A673 (cell line): ENCODE results near the gene HECW1. TPM values are rescaled to one million over a fixed set of nuclear protein-coding genes. Genes with fewer than 3 reads are reported as not detected.

ENCODE experiments used
- BruUV-seq: library from RNA; stranded (reverse); fragments of 400-500 nt; replicated peaks from 2 replicates; lab custom pipeline; 2021; lab: Mats Ljungman, UMichigan
- CTCF ChIA-PET: fragments of 300-600 bp; sonication (Branson Sonifier 250); formaldehyde crosslinking; loops from one replicate; lab custom pipeline; 2022; ENCODE audit warnings: antibody characterized with exemption; lab: Charles Lee
- POLR2A ChIA-PET: fragments of 300-600 bp; sonication (Branson Sonifier 250); formaldehyde crosslinking; loops from one replicate; lab custom pipeline; 2022; ENCODE audit warnings: antibody characterized with exemption; ENCODE audit not compliant: low non-redundant PET; lab: Charles Lee
- DNase-seq: peaks from one replicate; pipeline ENCODE4 v3.0.0-alpha.2; 2015; ENCODE audit warnings: low spot score
- H3K27ac ChIP-seq: fragments of 200-600 bp; sonication (generic); 2 replicates; pipeline ENCODE4 v1.5.1; 2016; ENCODE audit warnings: mixed run types, low read depth, mild to moderate bottlenecking, mixed read lengths, antibody characterized with exemption, low read length; ENCODE audit not compliant: poor library complexity, severe bottlenecking
- H3K27me3 ChIP-seq: fragments of 200-600 bp; sonication (generic); replicated peaks from 2 replicates; pipeline ENCODE4 v1.6.1; 2017; ENCODE audit warnings: mixed run types, low read depth, mild to moderate bottlenecking, mixed read lengths, antibody characterized with exemption, low read length; ENCODE audit not compliant: insufficient read depth, poor library complexity
- H3K36me3 ChIP-seq: fragments of 200-600 bp; sonication (generic); 2 replicates; pipeline ENCODE4 v1.6.1; 2016; ENCODE audit warnings: mixed run types, mild to moderate bottlenecking, mixed read lengths, antibody characterized with exemption, low read length; ENCODE audit not compliant: insufficient read depth, poor library complexity, severe bottlenecking
- H3K4me1 ChIP-seq: fragments of 200-600 bp; sonication (generic); 2 replicates; pipeline ENCODE4 v1.6.1; 2017; ENCODE audit warnings: mixed run types, mild to moderate bottlenecking, mixed read lengths, antibody characterized with exemption, low read length; ENCODE audit not compliant: insufficient read depth, poor library complexity, severe bottlenecking
- H3K4me3 ChIP-seq: fragments of 200-600 bp; sonication (generic); 2 replicates; pipeline ENCODE4 v1.5.1; 2016; ENCODE audit warnings: low read depth, mixed run types, mild to moderate bottlenecking, mixed read lengths, low read length; ENCODE audit not compliant: poor library complexity, severe bottlenecking
- H3K9me3 ChIP-seq: fragments of 200-600 bp; sonication (generic); 2 replicates; pipeline ENCODE4 v1.6.1; 2016; ENCODE audit warnings: mixed run types, low read depth, mild to moderate bottlenecking, mixed read lengths, antibody characterized with exemption, low read length; ENCODE audit not compliant: poor library complexity, severe bottlenecking
- EZH2 ChIP-seq: fragments of 200-600 bp; sonication (generic); IDR thresholded peaks from 2 replicates; pipeline ENCODE4 v1.6.1; 2017; ENCODE audit warnings: borderline replicate concordance, low read depth, mild to moderate bottlenecking, mixed read lengths, antibody characterized with exemption, low read length; ENCODE audit not compliant: poor library complexity, severe bottlenecking
- intact Hi-C: fragments of 100-400 bp; cut with micrococcal nuclease; formaldehyde crosslinking; loops from one replicate; pipeline ENCODE4 v1.10.0; 2022; ENCODE audit not compliant: unreplicated experiment
- total RNA-seq: library from RNA; stranded (reverse); gene quantifications from 2 replicates; pipeline ENCODE4 v1.2.3, GENCODE V29; 2021
- TF ChIP-seq, protein P1 (sequence below): fragments of 300-800, 200-600 bp; sonication (generic); conservative IDR thresholded peaks from 2 replicates; pipeline ENCODE4 v1.5.1; 2017; ENCODE audit warnings: low read depth, mild to moderate bottlenecking, antibody characterized with exemption, low read length, moderate library complexity, mixed read lengths

HECW1 gene
- total RNA-seq, 1 experiment from 2014 or later = 0.39 TPM

DNA sequence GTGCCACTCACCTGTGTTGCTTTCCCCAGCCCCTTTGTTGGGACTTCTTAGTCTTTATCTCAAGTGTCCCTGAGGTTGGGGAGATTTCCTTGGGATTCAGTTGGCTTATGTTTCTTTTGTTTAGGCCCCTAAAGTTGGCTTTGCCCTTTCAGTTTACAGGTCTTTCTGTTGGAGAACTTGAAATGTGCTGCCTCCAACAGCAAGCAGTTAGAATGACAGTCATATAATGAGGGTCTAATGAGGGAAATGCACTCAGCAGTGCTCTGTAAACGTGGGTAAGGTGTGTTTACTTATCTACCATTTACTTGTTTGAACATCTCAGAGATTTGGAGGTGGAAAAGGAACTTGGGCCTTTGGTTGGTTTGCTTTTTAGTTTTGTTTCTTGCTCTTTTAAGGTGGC is 279.1 kb downstream of the HECW1 start:
- no TSS peak for BruUV-seq

DNA sequence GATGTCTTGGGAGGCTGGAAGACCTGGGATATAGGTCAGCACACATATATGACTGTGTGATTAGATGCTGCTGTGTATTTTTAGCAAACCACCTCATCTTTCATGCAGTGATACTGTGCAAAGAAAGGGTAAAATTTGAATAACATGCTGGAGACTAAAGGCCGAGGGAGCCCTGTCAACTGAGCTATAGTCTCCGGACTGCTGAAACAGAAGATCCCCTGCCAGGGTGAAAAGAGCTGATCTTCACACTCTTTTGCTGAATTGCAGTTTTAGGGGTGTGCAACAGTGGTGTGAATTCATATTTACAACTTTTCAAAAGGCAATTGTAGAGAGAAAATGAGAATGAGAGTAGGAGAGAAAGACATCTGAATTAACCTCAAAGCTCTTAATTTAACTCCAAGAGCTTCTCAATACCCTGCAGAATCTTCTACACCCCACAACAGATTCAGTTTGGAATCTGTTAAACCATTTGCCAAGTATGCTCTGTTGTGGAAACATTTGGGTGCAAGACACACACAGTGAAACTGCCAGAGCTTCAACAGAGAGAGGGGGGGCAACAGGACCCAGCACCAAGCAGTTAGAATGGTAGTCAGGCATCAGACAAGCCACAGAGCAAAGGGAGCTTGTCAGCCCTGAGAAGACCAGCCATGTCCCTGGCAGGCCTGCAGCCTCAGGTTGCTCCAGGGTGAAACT is 280.3 kb downstream of the HECW1 start:
- intact Hi-C loops = no loop called here
- ChIA-PET POLR2A (no interaction called here), CTCF (no interaction called here)
- H3K36me3 ChIP-seq = no peaks in the 10 kb centered on the region
- DNase-seq = no peak
- no TSS peak for BruUV-seq
- no peaks in the 10 kb centered on the region for H3K9me3 ChIP-seq
- peaks cover 5% of the 10 kb centered on the region for H3K27me3 ChIP-seq
- no peaks in the 10 kb centered on the region for H3K4me1 ChIP-seq
- no peak overlapping the region for H3K27ac ChIP-seq
- no peak for TF ChIP-seq EZH2
- TF ChIP-seq, protein P1, sequence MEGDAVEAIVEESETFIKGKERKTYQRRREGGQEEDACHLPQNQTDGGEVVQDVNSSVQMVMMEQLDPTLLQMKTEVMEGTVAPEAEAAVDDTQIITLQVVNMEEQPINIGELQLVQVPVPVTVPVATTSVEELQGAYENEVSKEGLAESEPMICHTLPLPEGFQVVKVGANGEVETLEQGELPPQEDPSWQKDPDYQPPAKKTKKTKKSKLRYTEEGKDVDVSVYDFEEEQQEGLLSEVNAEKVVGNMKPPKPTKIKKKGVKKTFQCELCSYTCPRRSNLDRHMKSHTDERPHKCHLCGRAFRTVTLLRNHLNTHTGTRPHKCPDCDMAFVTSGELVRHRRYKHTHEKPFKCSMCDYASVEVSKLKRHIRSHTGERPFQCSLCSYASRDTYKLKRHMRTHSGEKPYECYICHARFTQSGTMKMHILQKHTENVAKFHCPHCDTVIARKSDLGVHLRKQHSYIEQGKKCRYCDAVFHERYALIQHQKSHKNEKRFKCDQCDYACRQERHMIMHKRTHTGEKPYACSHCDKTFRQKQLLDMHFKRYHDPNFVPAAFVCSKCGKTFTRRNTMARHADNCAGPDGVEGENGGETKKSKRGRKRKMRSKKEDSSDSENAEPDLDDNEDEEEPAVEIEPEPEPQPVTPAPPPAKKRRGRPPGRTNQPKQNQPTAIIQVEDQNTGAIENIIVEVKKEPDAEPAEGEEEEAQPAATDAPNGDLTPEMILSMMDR = no peak
- H3K4me3 ChIP-seq = no peak overlapping the region

More for the DNA sequence above, 279.1 kb downstream of the HECW1 start:
- POLR2A ChIA-PET = no interaction called here
- Histone ChIP-seq H3K4me3 (no peak overlapping the region), H3K27ac (no peak overlapping the region), H3K4me1 (no peaks in the 10 kb centered on the region), H3K36me3 (no peaks in the 10 kb centered on the region), H3K9me3 (no peaks in the 10 kb centered on the region), H3K27me3 (peaks cover 3% of the 10 kb centered on the region)
- intact Hi-C loops = no loop called here
- DNase-seq = no peak
- TF ChIP-seq, protein P1 = 0 out of 2 replicates have a peak, but pooled peaks have one; percentile 23
- TF ChIP-seq EZH2 = no peak
- CTCF ChIA-PET = no interaction called here

DNA sequence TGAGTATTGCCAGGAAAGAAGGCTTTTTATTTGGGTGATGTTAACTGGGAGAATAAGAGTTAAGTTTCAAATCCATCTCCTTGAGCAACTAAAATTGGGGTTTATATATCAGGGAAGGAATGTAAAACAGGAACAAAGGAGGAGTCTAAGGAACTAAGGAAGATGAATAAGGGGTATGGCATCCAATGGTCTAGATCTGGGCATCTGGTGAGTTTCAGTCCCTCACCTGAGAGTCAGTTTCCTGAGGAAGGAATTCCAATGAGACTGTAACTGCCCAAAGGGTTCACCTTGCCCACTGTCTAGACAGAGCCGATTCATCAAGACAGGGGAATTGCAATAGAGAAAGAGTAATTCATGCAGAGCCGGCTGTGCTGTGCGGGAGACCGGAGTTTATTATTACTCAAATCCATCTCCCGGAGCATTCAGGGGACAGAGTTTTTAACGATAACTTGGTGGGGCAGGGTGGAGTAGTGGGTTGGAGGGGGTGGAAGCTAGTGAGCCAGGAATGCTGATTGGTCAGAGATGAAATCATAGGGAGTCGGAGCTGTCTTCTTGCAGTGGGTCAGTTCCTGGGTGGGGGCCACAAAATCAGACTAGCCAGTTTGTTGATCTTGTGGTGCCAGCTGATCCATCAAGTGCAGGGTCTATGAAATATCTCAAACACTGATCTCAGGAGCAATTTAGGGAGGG is 282.1 kb downstream of the HECW1 start:
- no peak for DNase-seq
- intact Hi-C loops = no loop called here
- no peaks in the 10 kb centered on the region for H3K4me1 ChIP-seq
- no peaks in the 10 kb centered on the region for H3K9me3 ChIP-seq
- TF ChIP-seq, protein P1 = no peak
- no peak for TF ChIP-seq EZH2
- no peak overlapping the region for H3K27ac ChIP-seq
- CTCF ChIA-PET = no interaction called here
- BruUV-seq = no TSS peak
- no peaks in the 10 kb centered on the region for H3K36me3 ChIP-seq
- peaks cover 5% of the 10 kb centered on the region for H3K27me3 ChIP-seq
- H3K4me3 ChIP-seq = no peak overlapping the region
- POLR2A ChIA-PET = no interaction called here
